Right kidney (tissue), 1 donor: ENCODE results near the gene OSBPL8.

Experiments
- DNase-seq: peaks from one replicate; pipeline ENCODE4 v3.0.0-alpha.2; 2016

OSBPL8 gene

GRCh38 chr12:76303365-76303764, 256.2 kb downstream of the OSBPL8 start:
- DNase-seq: no peak
